Liver (tissue), 9 donors: ENCODE measurements around the gene BPIFB3. TPM values are rescaled to one million over a fixed set of nuclear protein-coding genes. Genes with fewer than 3 reads are reported as not detected.
A peak's percentile ranks its signal among the peaks of the same experiment; 100 is the strongest.
"Not testable (repeated sequence)": the region's sequence is repeated elsewhere in the genome, so short reads cannot be mapped to it uniquely, and the experiment has no call there.

Source experiments
- DNase-seq: peaks from one replicate; pipeline ENCODE4 v3.0.0-alpha.2; 2017; ENCODE audit warnings: low spot score
- H3K27ac ChIP-seq, 2 donors: one replicate each; pipeline ENCODE4 v1.7.0; 2013; ENCODE audit warnings: inconsistent platforms in 2 of 2, low read length in 2 of 2, control low read depth in 1 of 2, low read depth in 1 of 2, mild to moderate bottlenecking in 1 of 2
- H3K27me3 ChIP-seq, 4 donors: one replicate each; pipeline versions ENCODE4 v1.6.1 to v1.7.0; 2013; ENCODE audit warnings: low read length in 3 of 4, inconsistent platforms in 1 of 4, mild to moderate bottlenecking in 1 of 4, moderate library complexity in 1 of 4; ENCODE audit not compliant: control insufficient read depth in 4 of 4, insufficient read depth in 4 of 4
- H3K36me3 ChIP-seq, 4 donors: one replicate each; pipeline versions ENCODE4 v1.6.1 to v1.7.0; 2013; ENCODE audit warnings: low read length in 3 of 4, mild to moderate bottlenecking in 3 of 4, low read depth in 1 of 4, moderate library complexity in 1 of 4; ENCODE audit not compliant: control insufficient read depth in 4 of 4, insufficient read depth in 3 of 4
- H3K4me1 ChIP-seq, 4 donors: one replicate each; pipeline versions ENCODE4 v1.6.1 to v1.7.0; 2013; ENCODE audit warnings: low read length in 3 of 4, mild to moderate bottlenecking in 3 of 4, moderate library complexity in 1 of 4; ENCODE audit not compliant: control insufficient read depth in 4 of 4, insufficient read depth in 4 of 4
- H3K4me3 ChIP-seq, 3 donors: one replicate each; pipeline versions ENCODE4 v1.6.1 to v1.7.0; 2013; ENCODE audit warnings: low read length in 3 of 3, control low read depth in 1 of 3, low read depth in 1 of 3, mild to moderate bottlenecking in 1 of 3
- H3K9ac ChIP-seq, 2 donors: one replicate each; pipeline ENCODE4 v1.7.0; 2013; ENCODE audit warnings: low read length in 2 of 2, mild to moderate bottlenecking in 2 of 2, moderate library complexity in 2 of 2, control low read depth in 1 of 2, low read depth in 1 of 2
- H3K9me3 ChIP-seq, 4 donors: one replicate each; pipeline versions ENCODE4 v1.6.1 to v1.7.0; 2013; ENCODE audit warnings: low read length in 3 of 4; ENCODE audit not compliant: control insufficient read depth in 4 of 4
- EGR1 ChIP-seq, 2 donors: IDR thresholded peaks; 2 replicates each; pipeline ENCODE4 v1.6.1; 2016 to 2018; ENCODE audit warnings: antibody characterized with exemption in 2 of 2, low read depth in 2 of 2
- FOXA1 ChIP-seq: IDR thresholded peaks from 2 replicates; pipeline ENCODE4 v1.6.1; 2016; ENCODE audit warnings: antibody characterized with exemption
- FOXA2 ChIP-seq: IDR thresholded peaks from 2 replicates; pipeline ENCODE4 v1.6.1; 2016; ENCODE audit warnings: antibody characterized with exemption
- GABPA ChIP-seq, 2 donors: IDR thresholded peaks in 1 of 2; conservative IDR thresholded peaks in 1 of 2; 2 replicates each; pipeline ENCODE4 v1.6.1; 2016; ENCODE audit warnings: antibody characterized with exemption in 2 of 2, mild to moderate bottlenecking in 1 of 2, moderate library complexity in 1 of 2
- HNF4A ChIP-seq, 2 donors: conservative IDR thresholded peaks; 2 replicates each; pipeline ENCODE4 v1.6.1; 2016; ENCODE audit warnings: antibody characterized with exemption in 2 of 2, mild to moderate bottlenecking in 2 of 2
- HNF4G ChIP-seq: IDR thresholded peaks from 2 replicates; pipeline ENCODE4 v1.6.1; 2016; ENCODE audit warnings: antibody characterized with exemption
- JUND ChIP-seq, 2 donors: IDR thresholded peaks; 2 replicates each; pipeline ENCODE4 v1.6.1; 2016; ENCODE audit warnings: antibody characterized with exemption in 2 of 2
- NR2F2 ChIP-seq: IDR thresholded peaks from 2 replicates; pipeline ENCODE4 v1.6.1; 2016; ENCODE audit warnings: antibody characterized with exemption
- RAD21 ChIP-seq, 2 donors: IDR thresholded peaks; 2 replicates each; pipeline ENCODE4 v1.6.1; 2016; ENCODE audit warnings: antibody characterized with exemption in 2 of 2, mild to moderate bottlenecking in 2 of 2
- REST ChIP-seq: IDR thresholded peaks from 2 replicates; pipeline ENCODE4 v1.6.1; 2016; ENCODE audit warnings: antibody characterized with exemption, mild to moderate bottlenecking
- RXRA ChIP-seq, 2 donors: IDR thresholded peaks; 2 replicates each; pipeline ENCODE4 v1.6.1; 2017 to 2018; ENCODE audit warnings: antibody characterized with exemption in 2 of 2, mild to moderate bottlenecking in 1 of 2
- SP1 ChIP-seq: IDR thresholded peaks from 2 replicates; pipeline ENCODE4 v1.6.1; 2018; ENCODE audit warnings: antibody characterized with exemption, mild to moderate bottlenecking
- TAF1 ChIP-seq: conservative IDR thresholded peaks from 2 replicates; pipeline ENCODE4 v1.6.1; 2016; ENCODE audit warnings: antibody characterized with exemption, mild to moderate bottlenecking
- YY1 ChIP-seq: IDR thresholded peaks from 2 replicates; pipeline ENCODE4 v1.6.1; 2016; ENCODE audit warnings: antibody characterized with exemption, mild to moderate bottlenecking
- ZBTB33 ChIP-seq: IDR thresholded peaks from 2 replicates; pipeline ENCODE4 v1.6.1; 2016; ENCODE audit warnings: antibody characterized with exemption
- WGBS: extraction: QIAGEN DNeasy Blood & Tissue Kit; methylation state at CpG from one replicate; pipeline ENCODE4 v1.1.7; 2013; 5-methylcytosine and 5-hydroxymethylcytosine counted together
- polyA plus RNA-seq, 2 donors: library from polyadenylated mRNA; stranded (reverse) in 1 of 2; unstranded in 1 of 2; fragments of 200-250 nt in 1 of 2; fragments of >200 nt in 1 of 2; fragmentation: Nextera tagmentation in 1 of 2; extraction: Ambion mirVana in 1 of 2; gene quantifications; one replicate each; pipeline versions ENCODE4 v1.2.1 to v1.2.3, GENCODE V29; 2013 to 2015
- total RNA-seq, 2 donors: library from RNA; depleted of rRNA; stranded (reverse); fragments of >200 nt; gene quantifications; one replicate each; pipeline ENCODE4 v1.2.3, GENCODE V29; 2014
- TF ChIP-seq, protein P1 (sequence below): IDR thresholded peaks from 2 replicates; pipeline ENCODE4 v1.6.1; 2016; ENCODE audit warnings: antibody characterized with exemption
- TF ChIP-seq, protein P2 (sequence below): fragments of 150-350 bp; IDR thresholded peaks from 2 replicates; pipeline ENCODE4 v1.5.1; 2017; ENCODE audit warnings: improper control_type of control experiment, low read depth, low read length; ENCODE audit not compliant: missing input control
- TF ChIP-seq, protein P3 (sequence below): IDR thresholded peaks from 2 replicates; pipeline ENCODE4 v1.6.1; 2016; ENCODE audit warnings: antibody characterized with exemption
- donor health status: healthy.
- donor health status: healthy.
- donor health status: healthy.
- donor health status: healthy.
- donor health status: healthy.

BPIFB3 gene
- total and polyA plus RNA-seq, 4 donors, result not detected

DNA sequence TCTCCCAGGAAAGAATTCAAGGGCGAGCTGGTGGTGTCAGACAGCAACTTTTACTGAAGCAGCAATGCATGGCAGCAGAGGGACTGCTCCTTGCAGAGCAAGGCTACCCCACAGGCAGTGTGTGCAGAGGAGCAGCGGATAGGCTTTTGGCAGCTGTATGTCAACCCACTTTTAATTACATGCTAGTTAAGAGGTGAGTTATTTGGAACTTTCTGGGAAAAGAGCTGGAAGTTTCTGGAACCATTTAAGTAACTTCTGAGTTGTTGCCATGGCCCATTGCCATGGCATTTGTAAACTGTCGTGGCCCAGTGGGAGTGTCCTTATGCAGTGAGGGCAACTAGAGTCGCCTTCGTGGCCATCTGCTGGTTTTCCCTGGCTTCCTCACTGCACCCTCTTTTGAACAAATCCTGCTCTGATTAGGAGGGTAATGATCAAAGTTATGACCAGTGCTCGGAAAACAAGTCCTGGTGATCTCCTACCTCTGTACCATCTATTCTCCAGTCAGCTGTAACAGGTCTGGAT, 59.7 kb downstream of the BPIFB3 start:
- peak overlapping the region in 1 of 2 donors; percentile 37 for H3K27ac ChIP-seq
- peaks cover 0 to 2% (median 0%) of the 10 kb centered on the region in 4 donors for H3K27me3 ChIP-seq
- H3K36me3 ChIP-seq, result no peaks in the 10 kb centered on the region
- H3K4me3 ChIP-seq, result no peak overlapping the region
- WGBS, result 53% methylated on average over 6 of the region's 6 CpGs
- H3K9me3 ChIP-seq, result no peaks in the 10 kb centered on the region
- TF ChIP-seq REST, result peak; percentile 35
- TF ChIP-seq TAF1, result no peak
- no peak for TF ChIP-seq JUND (IDR thresholded peaks at IDR 0.05)
- TF ChIP-seq, protein P1, sequence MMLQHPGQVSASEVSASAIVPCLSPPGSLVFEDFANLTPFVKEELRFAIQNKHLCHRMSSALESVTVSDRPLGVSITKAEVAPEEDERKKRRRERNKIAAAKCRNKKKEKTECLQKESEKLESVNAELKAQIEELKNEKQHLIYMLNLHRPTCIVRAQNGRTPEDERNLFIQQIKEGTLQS, result no peak
- TF ChIP-seq GABPA (IDR thresholded peaks at IDR 0.05 in 1 of 2, conservative IDR thresholded peaks at IDR 0.05 in 1 of 2), result no peak
- no peak for TF ChIP-seq FOXA1
- TF ChIP-seq ZBTB33, result peak; percentile 16
- TF ChIP-seq HNF4A (conservative IDR thresholded peaks at IDR 0.05), result peak in 1 of 2 donors; percentile 22
- peak; percentile 14 to 48 for TF ChIP-seq RXRA (IDR thresholded peaks at IDR 0.05)
- no peak for TF ChIP-seq HNF4G
- no peak for TF ChIP-seq NR2F2
- TF ChIP-seq EGR1 (IDR thresholded peaks at IDR 0.05; ENCODE audit: low read depth in 2 of 2), result no peak
- no peak for TF ChIP-seq FOXA2
- TF ChIP-seq YY1, result peak; percentile 62
- TF ChIP-seq, protein P2, sequence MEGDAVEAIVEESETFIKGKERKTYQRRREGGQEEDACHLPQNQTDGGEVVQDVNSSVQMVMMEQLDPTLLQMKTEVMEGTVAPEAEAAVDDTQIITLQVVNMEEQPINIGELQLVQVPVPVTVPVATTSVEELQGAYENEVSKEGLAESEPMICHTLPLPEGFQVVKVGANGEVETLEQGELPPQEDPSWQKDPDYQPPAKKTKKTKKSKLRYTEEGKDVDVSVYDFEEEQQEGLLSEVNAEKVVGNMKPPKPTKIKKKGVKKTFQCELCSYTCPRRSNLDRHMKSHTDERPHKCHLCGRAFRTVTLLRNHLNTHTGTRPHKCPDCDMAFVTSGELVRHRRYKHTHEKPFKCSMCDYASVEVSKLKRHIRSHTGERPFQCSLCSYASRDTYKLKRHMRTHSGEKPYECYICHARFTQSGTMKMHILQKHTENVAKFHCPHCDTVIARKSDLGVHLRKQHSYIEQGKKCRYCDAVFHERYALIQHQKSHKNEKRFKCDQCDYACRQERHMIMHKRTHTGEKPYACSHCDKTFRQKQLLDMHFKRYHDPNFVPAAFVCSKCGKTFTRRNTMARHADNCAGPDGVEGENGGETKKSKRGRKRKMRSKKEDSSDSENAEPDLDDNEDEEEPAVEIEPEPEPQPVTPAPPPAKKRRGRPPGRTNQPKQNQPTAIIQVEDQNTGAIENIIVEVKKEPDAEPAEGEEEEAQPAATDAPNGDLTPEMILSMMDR, result no peak
- TF ChIP-seq SP1, result no peak
- TF ChIP-seq RAD21 (IDR thresholded peaks at IDR 0.05), result peak in 1 of 2 donors; percentile 16
- TF ChIP-seq, protein P3, sequence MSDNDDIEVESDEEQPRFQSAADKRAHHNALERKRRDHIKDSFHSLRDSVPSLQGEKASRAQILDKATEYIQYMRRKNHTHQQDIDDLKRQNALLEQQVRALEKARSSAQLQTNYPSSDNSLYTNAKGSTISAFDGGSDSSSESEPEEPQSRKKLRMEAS, result no peak
- peaks cover 0 to 7% (median 2%) of the 10 kb centered on the region in 4 donors for H3K4me1 ChIP-seq
- no peak for DNase-seq
- no peak overlapping the region for H3K9ac ChIP-seq

DNA sequence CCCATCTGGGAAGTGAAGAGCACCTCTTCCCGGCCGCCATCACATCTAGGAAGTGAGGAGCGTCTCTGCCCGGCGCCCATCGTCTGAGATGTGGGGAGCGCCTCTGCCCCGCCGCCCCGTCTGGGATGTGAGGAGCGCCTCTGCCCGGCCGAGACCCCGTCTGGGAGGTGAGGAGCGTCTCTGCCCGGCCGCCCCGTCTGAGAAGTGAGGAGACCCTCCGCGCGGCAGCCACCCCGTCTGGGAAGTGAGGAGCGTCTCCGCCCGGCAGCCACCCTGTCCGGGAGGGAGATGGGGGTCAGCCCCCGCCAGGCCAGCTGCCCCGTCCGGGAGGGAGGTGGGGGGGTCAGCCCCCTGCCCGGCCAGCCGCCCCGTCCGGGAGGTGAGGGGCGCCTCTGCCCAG, 61.8 kb downstream of the BPIFB3 start:
- DNase-seq, H3K9me3 ChIP-seq: not testable (repeated sequence)
- 96% methylated on average over 32 of the region's 34 CpGs for WGBS

More for the DNA sequence above, 61.8 kb downstream of the BPIFB3 start:
- H3K4me1 ChIP-seq, H3K27me3 ChIP-seq, H3K27ac ChIP-seq, H3K4me3 ChIP-seq, H3K36me3 ChIP-seq, H3K9ac ChIP-seq: not testable (repeated sequence)
